Transverse colon (tissue), 3 donors: Measurements from ENCODE around the gene MBP.

Source experiments
- EP300 ChIP-seq: sonication (generic); formaldehyde crosslinking; IDR thresholded peaks from one replicate; pipeline ENCODE4 v1.6.1; 2017; ENCODE audit warnings: antibody characterized with exemption, low read depth
- TF ChIP-seq, protein P1 (sequence below), 5 experiments: fragments of 200-600 bp in 3 of 5; fragments of 450-650 bp in 2 of 5; sonication (generic) in 3 of 5; IDR thresholded peaks; 1 replicate in 2 of 5; 2 replicates in 3 of 5; pipeline ENCODE4 v1.5.1; 2016 to 2017; ENCODE audit warnings: antibody characterized with exemption in 5 of 5, inconsistent platforms in 3 of 5, mild to moderate bottlenecking in 2 of 5, moderate library complexity in 1 of 5

- TF ChIP-seq EP300: no peak
- TF ChIP-seq, protein P1, sequence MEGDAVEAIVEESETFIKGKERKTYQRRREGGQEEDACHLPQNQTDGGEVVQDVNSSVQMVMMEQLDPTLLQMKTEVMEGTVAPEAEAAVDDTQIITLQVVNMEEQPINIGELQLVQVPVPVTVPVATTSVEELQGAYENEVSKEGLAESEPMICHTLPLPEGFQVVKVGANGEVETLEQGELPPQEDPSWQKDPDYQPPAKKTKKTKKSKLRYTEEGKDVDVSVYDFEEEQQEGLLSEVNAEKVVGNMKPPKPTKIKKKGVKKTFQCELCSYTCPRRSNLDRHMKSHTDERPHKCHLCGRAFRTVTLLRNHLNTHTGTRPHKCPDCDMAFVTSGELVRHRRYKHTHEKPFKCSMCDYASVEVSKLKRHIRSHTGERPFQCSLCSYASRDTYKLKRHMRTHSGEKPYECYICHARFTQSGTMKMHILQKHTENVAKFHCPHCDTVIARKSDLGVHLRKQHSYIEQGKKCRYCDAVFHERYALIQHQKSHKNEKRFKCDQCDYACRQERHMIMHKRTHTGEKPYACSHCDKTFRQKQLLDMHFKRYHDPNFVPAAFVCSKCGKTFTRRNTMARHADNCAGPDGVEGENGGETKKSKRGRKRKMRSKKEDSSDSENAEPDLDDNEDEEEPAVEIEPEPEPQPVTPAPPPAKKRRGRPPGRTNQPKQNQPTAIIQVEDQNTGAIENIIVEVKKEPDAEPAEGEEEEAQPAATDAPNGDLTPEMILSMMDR (IDR thresholded peaks at IDR 0.05): no peak
Observed at GRCh38 chr18:76991021-76991688, 141.4 kb downstream of the MBP start.
